Sigmoid colon (tissue), 4 donors: Measurements from ENCODE around the gene SPATS2L.

ENCODE experiments used
- CTCF ChIP-seq, 4 experiments: fragments of 450-650 bp in 3 of 4; fragments of 200-600 bp in 1 of 4; IDR thresholded peaks; one replicate each; pipeline ENCODE4 v1.5.1; 2016 to 2019; ENCODE audit warnings: antibody characterized with exemption in 4 of 4, mild to moderate bottlenecking in 3 of 4, moderate library complexity in 2 of 4
- POLR2A ChIP-seq, 2 donors: fragments of 450-650 bp; IDR thresholded peaks; one replicate each; pipeline ENCODE4 v1.6.1; 2016; ENCODE audit warnings: antibody characterized with exemption in 2 of 2, mild to moderate bottlenecking in 2 of 2, moderate library complexity in 2 of 2
- POLR2AphosphoS5 ChIP-seq, 4 donors: sonication (generic); formaldehyde crosslinking; IDR thresholded peaks; one replicate each; pipeline ENCODE4 v1.6.1; 2017; ENCODE audit warnings: antibody characterized with exemption in 4 of 4

GRCh38 chr2:200298816-200299215 is 7.7 kb upstream of the SPATS2L start:
- TF ChIP-seq POLR2A (IDR thresholded peaks at IDR 0.05) (no peak), CTCF (IDR thresholded peaks at IDR 0.05) (no peak), POLR2AphosphoS5 (IDR thresholded peaks at IDR 0.05) (no peak)
